HG03354 (cell line): ENCODE data around the gene FASN.
"Not testable (repeated sequence)": the region's sequence is repeated elsewhere in the genome, so short reads cannot be mapped to it uniquely, and the experiment has no call there.

Experiments
- ATAC-seq: cut with Tn5 transposase; IDR thresholded peaks from one replicate; pipeline ENCODE4 v1.9.1; 2021; ENCODE audit warnings: mild to moderate bottlenecking; ENCODE audit not compliant: unreplicated experiment, poor library complexity, severe bottlenecking

The FASN gene

DNA sequence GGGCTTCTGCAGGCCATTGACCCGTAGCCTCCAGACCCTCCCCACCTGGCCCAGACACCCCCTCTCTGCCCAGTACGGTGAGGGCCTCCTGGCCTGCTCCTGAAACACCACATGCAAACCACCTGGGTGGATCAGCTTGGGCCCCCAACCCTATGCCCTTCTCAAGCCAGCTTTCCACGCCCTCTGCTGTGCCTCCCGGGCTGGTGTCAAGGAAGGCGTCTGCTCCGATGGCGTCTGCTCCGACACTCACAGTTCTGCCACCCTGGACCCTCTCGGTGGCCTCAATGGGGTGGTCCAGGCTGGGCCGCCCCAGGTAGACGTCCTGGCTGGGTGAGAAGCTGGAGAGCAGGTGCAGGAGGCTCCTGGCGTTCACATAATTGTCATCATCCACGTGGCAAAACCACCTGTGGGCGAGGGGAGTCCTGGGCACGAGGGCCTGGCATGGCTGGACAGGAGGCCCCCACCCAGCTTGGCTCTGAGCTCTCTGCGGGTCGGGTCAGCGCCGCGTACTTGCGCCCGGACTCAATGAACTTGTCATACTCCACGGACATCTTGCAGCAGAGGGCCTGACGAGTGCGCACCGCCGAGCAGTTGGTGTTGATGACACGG is 47.8 kb downstream of the FASN start:
- no peak for ATAC-seq

GRCh38 chr17:82049521-82049971 is 48.5 kb downstream of the FASN start:
- ATAC-seq, result no peak

GRCh38 chr17:82049106-82049505 is 48.9 kb downstream of the FASN start:
- no peak for ATAC-seq

DNA sequence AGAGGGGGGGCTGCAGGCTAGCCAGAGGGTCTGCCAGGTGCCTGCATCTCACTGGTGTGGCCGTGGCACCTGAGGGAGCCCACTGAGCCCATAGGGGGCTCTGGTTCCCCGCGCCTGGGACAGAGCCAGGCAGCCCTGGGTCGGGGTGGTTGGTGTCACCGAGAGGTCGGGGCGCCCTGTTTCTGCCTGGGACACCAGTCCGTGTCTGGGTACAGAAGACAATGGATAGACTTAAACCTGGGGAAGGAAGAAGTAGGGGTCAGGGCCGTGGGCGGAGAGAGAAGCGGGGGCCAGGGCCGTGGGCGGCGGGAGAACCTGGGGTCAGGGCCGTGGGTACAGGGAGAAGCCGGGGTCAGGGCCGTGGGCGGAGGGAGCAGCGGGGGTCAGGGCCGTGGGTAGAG is 49.5 kb downstream of the FASN start:
- ATAC-seq, result no peak

GRCh38 chr17:82047914-82048570 is 50.0 kb downstream of the FASN start:
- no peak for ATAC-seq

GRCh38 chr17:82047379-82047778 is 50.7 kb downstream of the FASN start:
- ATAC-seq, result no peak

GRCh38 chr17:82046903-82047302 is 51.1 kb downstream of the FASN start:
- ATAC-seq, result no peak

GRCh38 chr17:82045936-82046484 is 52.0 kb downstream of the FASN start:
- ATAC-seq, result no peak

- no peak for ATAC-seq
Observed at GRCh38 chr17:82043507-82043906, 54.5 kb downstream of the FASN start.

- ATAC-seq, result no peak
Observed at GRCh38 chr17:82042649-82043048, 55.4 kb downstream of the FASN start.

DNA sequence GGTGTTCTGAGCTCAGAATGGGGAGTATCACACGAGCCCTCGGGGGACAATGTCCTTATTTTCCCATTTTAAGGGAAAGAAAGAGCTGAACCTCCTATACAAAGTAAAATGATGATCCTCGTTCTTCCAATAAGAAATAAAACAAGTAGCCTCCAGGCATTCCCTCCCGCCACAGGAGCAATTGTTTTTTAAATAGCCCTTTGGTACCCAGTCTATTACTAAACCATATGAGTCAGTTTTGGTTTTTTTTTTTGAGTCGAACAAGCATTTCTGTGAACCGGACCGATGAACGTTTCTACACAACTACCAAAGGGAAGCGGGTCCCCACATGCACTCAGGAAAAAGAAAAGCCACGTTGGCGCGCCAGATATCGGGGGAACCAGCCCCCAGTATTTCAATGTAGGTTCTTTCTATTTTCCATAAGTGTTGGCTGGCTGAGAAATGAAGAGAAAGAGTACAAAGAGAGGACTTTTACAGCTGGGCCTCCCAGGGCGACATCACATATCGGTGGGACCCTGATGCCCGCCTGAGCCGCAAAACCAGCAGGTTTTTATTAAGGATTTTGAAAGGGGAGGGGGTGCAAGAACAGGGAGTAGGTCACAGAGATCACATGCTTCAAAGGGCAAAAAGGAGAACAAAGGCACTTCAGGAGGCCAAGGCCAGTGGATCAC is 56.8 kb downstream of the FASN start:
- ATAC-seq, result no peak

DNA sequence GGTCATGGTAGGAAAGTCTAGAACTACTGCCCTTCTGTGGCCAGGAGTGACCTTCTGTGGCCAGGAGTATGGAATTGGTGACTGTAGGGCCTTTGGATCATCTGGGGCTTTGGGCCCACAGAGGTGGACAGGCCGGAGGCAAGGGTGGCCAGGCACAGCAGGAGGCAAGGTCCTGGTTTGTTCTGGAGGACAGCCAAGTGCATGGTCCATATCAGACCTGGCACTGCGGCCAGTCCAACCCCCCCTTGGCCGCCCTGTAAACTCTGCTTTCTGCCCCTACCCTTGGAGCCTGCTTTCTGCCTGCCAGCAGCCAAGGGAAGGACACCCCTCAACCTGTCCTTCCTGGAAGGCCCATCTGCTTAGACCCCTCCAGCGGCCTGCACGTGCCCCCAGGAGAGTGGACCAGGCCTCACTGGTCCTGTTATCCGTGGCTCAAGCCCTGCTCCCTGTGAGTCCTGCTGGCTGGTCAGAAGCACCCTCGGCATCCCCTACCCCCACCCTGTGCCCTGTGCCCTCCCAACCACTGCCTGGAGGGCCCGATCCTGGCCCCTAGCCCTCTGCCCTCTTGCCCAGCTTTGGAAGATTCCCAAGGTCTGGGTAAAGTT is 58.2 kb downstream of the FASN start:
- no peak for ATAC-seq

GRCh38 chr17:82038796-82039409 is 59.1 kb downstream of the FASN start:
- ATAC-seq, result not testable (repeated sequence)

- no peak for ATAC-seq
Observed at GRCh38 chr17:82037889-82038195, 60.2 kb downstream of the FASN start.

DNA sequence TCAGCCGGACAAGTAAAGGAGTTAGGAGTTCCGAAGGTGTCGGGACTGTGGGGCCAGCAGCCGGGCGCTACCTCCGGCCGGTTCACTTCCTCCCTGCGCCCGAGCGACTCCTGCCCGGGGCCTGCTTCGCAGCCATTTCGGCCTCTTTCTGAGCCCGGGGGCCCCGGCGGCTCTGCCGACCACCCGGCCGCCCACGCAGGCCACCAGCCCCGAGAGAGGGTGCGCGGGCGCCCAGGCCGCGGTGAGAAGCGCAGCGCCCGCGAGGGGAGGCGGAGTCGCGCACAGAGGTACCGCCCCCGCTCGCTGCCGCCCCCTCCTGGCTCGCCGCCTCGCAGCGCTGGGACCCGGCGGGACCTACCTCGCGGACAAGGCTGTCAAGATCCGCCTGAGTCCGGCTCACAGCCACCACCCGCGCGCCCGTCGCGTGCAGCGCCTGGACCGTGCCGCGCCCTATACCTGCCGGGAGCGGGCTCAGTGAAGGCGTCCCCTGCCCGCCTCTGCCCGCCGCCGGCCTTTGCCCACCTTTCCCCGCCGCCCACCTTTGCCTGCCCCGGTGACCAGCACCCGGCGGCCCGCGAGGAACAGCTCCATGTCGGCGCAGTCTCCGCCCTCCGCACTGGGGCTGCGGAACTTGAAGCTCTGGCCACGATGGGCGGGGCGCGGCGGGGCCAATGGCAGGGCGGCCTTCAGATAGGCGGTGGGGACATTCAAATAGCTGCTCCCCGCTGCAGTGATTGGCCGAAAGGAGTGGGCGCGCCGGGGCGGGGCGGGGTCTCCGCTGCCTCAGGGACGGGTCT is 60.7 kb downstream of the FASN start, which contains the start of gene DCXR:
DCXR (minus strand) TSS at position 606 of the 797 bp plus-strand sequence; CDS start at position 591, 15 bp downstream.
- ATAC-seq, result peak; percentile 91

- ATAC-seq, result no peak
Observed at GRCh38 chr17:82036634-82037091, 61.4 kb downstream of the FASN start.

DNA sequence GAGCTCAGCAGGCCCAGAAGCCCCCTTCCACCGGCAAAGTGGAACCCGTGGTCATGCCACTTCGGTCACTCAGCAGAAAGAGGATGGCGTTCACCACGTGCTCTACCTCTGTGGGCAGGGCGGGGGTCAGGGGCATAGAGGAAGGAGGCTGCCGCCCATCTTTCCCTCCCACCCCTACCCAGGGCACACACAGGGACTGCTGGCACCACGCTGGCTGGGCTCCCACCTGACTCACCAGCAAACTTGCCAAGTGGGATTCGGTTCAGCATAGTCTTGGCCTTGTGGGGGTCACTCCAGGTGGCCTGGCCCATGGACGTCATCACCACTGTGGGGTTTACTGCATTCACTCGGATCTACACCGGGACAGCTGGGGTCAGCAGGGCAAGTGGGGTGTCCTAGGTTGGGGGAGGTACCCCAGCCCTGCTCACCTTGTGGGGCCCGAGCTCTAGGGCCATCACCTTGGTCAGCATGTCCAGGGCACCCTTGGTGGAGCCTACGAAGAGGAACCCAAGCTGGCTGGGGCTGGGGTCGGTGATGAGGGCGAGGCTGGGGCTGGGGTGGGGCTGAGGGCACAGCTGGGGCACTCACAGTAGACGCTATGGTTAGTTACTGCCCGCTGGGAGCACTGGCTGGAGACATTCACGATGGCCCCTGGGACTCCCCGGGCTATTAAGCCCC is 61.9 kb downstream of the FASN start:
- ATAC-seq, result no peak

- no peak for ATAC-seq
Observed at GRCh38 chr17:82035488-82035887, 62.5 kb downstream of the FASN start.
